SK-N-SH treated with all-trans-retinoic acid at 6 μM for 48 hours (cell line): Measurements from ENCODE around the gene FPGS.

Experiments
- ATAC-seq: fragments of 200-7000 bp; cut with Tn5 transposase; 3 replicates; pipeline ENCODE4 v1.9.1; 2020; ENCODE audit warnings: mild to moderate bottlenecking, moderate library complexity
- ARNTL ChIP-seq: fragments of 450-650 bp; formaldehyde crosslinking; IDR thresholded peaks from 2 replicates; pipeline ENCODE4 v1.5.0; 2020; ENCODE audit warnings: low read depth, mild to moderate bottlenecking, moderate library complexity, borderline replicate concordance
- BACH2 ChIP-seq: fragments of 250-450 bp; sonication (Bioruptor Pico); IDR thresholded peaks from 2 replicates; pipeline ENCODE4 v1.9.0; 2021; ENCODE audit warnings: mild to moderate bottlenecking, borderline replicate concordance
- CREB5 ChIP-seq: fragments of 250-450 bp; sonication (Bioruptor Pico); IDR thresholded peaks from 2 replicates; pipeline ENCODE4 v1.5.1; 2020; ENCODE audit warnings: low read depth, mild to moderate bottlenecking, moderate library complexity
- CSRNP3 ChIP-seq: fragments of 250-450 bp; sonication (Bioruptor Pico); IDR thresholded peaks from 2 replicates; pipeline ENCODE4 v1.5.1; 2021; ENCODE audit warnings: mild to moderate bottlenecking, moderate library complexity
- ESRRG ChIP-seq: fragments of 250-450 bp; sonication (Bioruptor Pico); IDR thresholded peaks from 2 replicates; pipeline ENCODE4 v1.6.1; 2021; ENCODE audit warnings: mild to moderate bottlenecking
- GLIS3 ChIP-seq: fragments of 250-450 bp; sonication (Bioruptor Pico); IDR thresholded peaks from 2 replicates; pipeline ENCODE4 v1.5.0; 2020; ENCODE audit warnings: mild to moderate bottlenecking, moderate library complexity
- OSR1 ChIP-seq: fragments of 250-450 bp; sonication (Bioruptor Pico); IDR thresholded peaks from 2 replicates; pipeline ENCODE4 v1.8.0; 2022; ENCODE audit warnings: moderate library complexity, mild to moderate bottlenecking, inconsistent platforms
- PATZ1 ChIP-seq: fragments of 250-450 bp; sonication (Bioruptor Pico); IDR thresholded peaks from 2 replicates; pipeline ENCODE4 v1.8.0; 2020; ENCODE audit warnings: mild to moderate bottlenecking, moderate library complexity, borderline replicate concordance
- POU6F1 ChIP-seq: fragments of 250-450 bp; sonication (Bioruptor Pico); IDR thresholded peaks from 2 replicates; pipeline ENCODE4 v1.8.0; 2021; ENCODE audit warnings: low read depth, mild to moderate bottlenecking, moderate library complexity, borderline replicate concordance
- PPARA ChIP-seq: fragments of 250-450 bp; sonication (Bioruptor Pico); IDR thresholded peaks from 2 replicates; pipeline ENCODE4 v1.5.0; 2020; ENCODE audit warnings: mild to moderate bottlenecking, borderline replicate concordance
- SNAI2 ChIP-seq: fragments of 250-450 bp; sonication (Bioruptor Pico); IDR thresholded peaks from 2 replicates; pipeline ENCODE4 v1.5.0; 2020; ENCODE audit warnings: mild to moderate bottlenecking, moderate library complexity
- TCF4 ChIP-seq: fragments of 250-450 bp; sonication (Bioruptor Pico); IDR thresholded peaks from 2 replicates; pipeline ENCODE4 v1.8.0; 2021; ENCODE audit warnings: mild to moderate bottlenecking, moderate library complexity, borderline replicate concordance
- TOX ChIP-seq: fragments of 250-450 bp; sonication (Bioruptor Pico); IDR thresholded peaks from 2 replicates; pipeline ENCODE4 v1.8.0; 2021; ENCODE audit warnings: mild to moderate bottlenecking, moderate library complexity, borderline replicate concordance
- ZFP3 ChIP-seq: fragments of 250-450 bp; sonication (Bioruptor Pico); IDR thresholded peaks from 2 replicates; pipeline ENCODE4 v1.5.0; 2020; ENCODE audit warnings: mild to moderate bottlenecking, moderate library complexity
- ZFP30 ChIP-seq: fragments of 450-650 bp; formaldehyde crosslinking; IDR thresholded peaks from 2 replicates; pipeline ENCODE4 v1.5.0; 2022; ENCODE audit warnings: mild to moderate bottlenecking, moderate library complexity
- ZNF565 ChIP-seq: fragments of 450-650 bp; formaldehyde crosslinking; conservative IDR thresholded peaks from 2 replicates; pipeline ENCODE4 v1.5.0; 2020; ENCODE audit warnings: low read depth, mild to moderate bottlenecking, moderate library complexity
- ZNF70 ChIP-seq: fragments of 450-650 bp; formaldehyde crosslinking; IDR thresholded peaks from 2 replicates; pipeline ENCODE4 v1.5.0; 2020; ENCODE audit warnings: mild to moderate bottlenecking, moderate library complexity

FPGS gene

GRCh38 chr9:127793093-127793708, 9.5 kb upstream of the FPGS start:
- ATAC-seq, result peak; percentile 13; the same call in 2 of the 3 replicates
- TF ChIP-seq GLIS3 (CRISPR knock-in tag) (no peak), OSR1 (no peak), ZNF70 (no peak), ZFP3 (CRISPR knock-in tag) (no peak), ZFP30 (CRISPR knock-in tag) (no peak), CREB5 (CRISPR knock-in tag) (no peak), BACH2 (no peak), ZNF565 (CRISPR knock-in tag) (no peak), ESRRG (CRISPR knock-in tag) (no peak), TOX (CRISPR knock-in tag) (no peak), SNAI2 (CRISPR knock-in tag) (no peak), TCF4 (CRISPR knock-in tag) (no peak), PPARA (no peak), POU6F1 (CRISPR knock-in tag) (no peak), CSRNP3 (CRISPR knock-in tag) (no peak), ARNTL (CRISPR knock-in tag) (no peak)

GRCh38 chr9:127794001-127794791, 8.5 kb upstream of the FPGS start:
- ATAC-seq, result peak; percentile 17

More at GRCh38 chr9:127794001-127794791, 8.5 kb upstream of the FPGS start:
- TF ChIP-seq PATZ1 (CRISPR knock-in tag) (no peak), BACH2 (no peak), CREB5 (CRISPR knock-in tag) (no peak), ZFP30 (CRISPR knock-in tag) (no peak)
